GM19438 (cell line): ENCODE results near the gene PYROXD2.
"Not testable (repeated sequence)": the region's sequence is repeated elsewhere in the genome, so short reads cannot be mapped to it uniquely, and the experiment has no call there.

Experiments
- ATAC-seq: cut with Tn5 transposase; IDR thresholded peaks from one replicate; pipeline ENCODE4 v1.9.1; 2021; ENCODE audit warnings: low read depth; ENCODE audit not compliant: unreplicated experiment

PYROXD2 gene

GRCh38 chr10:98370831-98371820, 43.9 kb downstream of the PYROXD2 start:
- no peak for ATAC-seq

- no peak for ATAC-seq
These were observed 45.2 kb downstream of the PYROXD2 start for GRCh38 chr10:98369801-98370200.

DNA sequence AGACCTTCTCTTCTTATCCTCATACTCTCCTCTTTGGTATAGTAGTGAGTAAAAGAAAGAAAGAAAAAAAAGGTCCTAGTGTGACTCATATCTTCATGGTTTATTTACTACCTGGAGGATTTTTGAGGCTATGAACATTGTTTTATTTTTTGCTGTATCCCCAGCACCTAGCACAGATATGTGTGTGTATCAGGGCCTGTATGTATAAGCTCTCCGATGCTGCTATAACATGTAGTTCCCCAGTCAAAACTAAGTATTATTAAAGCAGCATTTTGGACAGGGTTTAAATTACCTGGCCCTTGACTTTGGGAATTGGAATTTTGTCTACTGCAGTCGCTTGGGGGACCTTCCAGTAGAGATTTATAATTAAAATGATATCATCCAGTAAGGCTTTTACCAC, 46.3 kb downstream of the PYROXD2 start:
- ATAC-seq = no peak

DNA sequence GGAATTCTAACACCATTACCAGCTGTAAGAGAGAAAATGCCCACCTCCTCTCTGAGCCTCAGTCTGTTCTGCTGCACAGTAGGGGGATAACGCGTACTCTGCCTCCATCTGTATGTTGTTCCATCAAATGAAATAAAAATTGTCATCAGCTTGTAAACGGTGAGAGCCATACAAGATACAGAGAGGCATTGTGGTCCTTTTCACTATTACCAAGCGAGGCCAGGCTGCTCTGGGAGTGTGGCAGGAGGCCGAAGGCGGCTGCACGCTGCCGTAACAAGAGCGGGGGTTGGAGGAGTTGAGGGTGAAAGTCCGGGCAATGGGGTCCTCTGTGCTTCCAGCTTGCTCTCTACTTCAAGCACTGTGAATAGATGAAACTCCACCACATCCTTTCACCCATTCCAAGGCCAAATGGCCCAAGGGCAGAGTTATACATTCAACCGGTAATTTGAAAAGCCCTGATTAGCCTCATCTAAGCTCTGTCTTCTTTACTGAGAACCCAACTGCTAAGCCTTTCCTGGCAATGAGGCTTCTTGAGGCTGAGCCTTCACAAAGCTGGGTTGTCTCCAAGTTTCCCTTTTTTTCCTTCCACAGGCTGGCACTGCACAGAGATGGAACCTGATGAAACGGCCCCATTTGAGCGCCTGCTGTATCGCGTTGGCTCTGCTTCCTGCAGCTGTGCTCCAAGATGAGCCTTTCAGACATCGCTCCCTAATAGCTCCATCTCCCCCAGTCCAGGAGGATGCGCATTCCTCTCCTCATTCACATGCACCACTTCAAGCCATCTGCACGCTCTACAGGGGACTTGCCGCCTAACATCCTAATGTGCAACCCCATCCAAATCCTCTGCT, 47.2 kb downstream of the PYROXD2 start:
- ATAC-seq = no peak

DNA sequence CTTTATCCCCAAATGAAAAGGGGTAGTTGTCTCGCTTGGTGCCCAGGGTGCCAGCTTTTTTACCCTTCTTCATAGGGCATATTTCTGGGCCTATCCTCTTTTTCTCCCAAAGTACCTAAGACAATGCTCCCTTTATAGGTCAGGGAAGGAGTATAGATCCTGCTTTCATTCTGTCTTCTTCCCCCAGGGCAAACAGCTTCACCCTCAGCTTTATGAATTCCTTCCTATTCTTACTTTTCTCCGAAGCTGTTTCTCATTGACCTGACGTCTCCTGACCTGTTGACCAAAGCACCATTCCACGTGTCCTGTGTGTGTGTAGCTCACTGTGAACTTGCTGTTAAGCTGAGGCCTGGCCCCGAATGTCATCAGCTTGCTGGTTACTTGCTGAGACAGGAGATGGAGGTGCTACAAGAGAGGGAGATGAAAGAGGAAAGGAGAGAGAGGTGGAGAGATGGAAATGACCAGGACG, 48.9 kb downstream of the PYROXD2 start:
- ATAC-seq = no peak

- ATAC-seq = no peak
These were observed 49.4 kb downstream of the PYROXD2 start for GRCh38 chr10:98365406-98366061.

DNA sequence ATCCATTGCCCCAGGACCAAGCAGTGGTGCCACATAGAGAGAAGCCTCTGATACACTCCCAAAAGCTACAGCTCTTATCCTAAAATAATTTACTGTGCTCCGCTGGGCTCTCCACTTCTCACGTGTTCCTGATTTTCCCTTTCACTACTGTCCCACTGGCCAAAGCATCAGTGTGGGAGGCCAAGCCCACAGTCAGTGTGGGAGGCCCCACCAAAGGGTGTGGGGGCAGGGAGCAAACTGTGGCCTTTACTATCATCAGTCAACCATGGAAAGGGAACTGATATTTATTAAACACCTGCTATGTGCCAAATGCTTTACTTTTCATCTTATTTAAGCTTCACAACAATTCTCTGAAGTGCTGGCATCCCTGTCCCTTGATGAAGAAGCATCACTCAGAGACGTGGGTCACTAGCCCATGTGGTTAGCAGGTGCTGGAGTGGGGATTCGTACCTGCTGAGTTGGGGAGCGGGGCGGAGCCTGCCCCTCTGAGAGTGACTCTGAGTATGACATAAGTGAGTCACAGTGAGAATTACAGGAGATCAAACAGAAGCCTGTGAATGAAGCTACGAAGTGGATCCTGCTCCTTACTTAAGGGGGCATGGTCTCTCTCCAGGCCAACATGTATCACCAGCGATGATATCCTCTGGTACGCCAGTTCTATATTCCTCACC, 50.4 kb downstream of the PYROXD2 start:
- no peak for ATAC-seq

DNA sequence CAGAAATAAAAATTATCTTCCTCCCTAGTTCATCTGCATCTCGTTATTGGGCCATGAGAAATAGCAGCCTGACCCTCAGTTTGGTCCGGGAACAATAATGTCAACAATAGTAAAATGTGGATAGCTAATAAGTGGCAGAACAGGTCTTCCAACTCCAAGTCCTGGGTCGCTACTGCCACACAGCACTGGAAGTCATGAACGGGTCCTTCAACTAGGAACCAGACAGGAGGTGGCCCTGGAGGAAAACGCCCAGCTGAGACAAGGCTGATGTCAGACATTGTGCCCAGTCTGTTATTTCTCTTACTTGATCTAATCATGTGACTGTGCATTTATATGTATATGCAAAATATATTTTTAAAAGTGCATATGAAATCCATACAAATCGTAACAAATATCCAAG, 51.8 kb downstream of the PYROXD2 start:
- no peak for ATAC-seq

- peak; percentile 86 for ATAC-seq
These were observed 53.6 kb downstream of the PYROXD2 start for GRCh38 chr10:98361131-98362025.

- no peak for ATAC-seq
These were observed 57.7 kb downstream of the PYROXD2 start for GRCh38 chr10:98357194-98357822.

- no peak for ATAC-seq
These were observed 60.5 kb downstream of the PYROXD2 start for GRCh38 chr10:98354491-98354890.

DNA sequence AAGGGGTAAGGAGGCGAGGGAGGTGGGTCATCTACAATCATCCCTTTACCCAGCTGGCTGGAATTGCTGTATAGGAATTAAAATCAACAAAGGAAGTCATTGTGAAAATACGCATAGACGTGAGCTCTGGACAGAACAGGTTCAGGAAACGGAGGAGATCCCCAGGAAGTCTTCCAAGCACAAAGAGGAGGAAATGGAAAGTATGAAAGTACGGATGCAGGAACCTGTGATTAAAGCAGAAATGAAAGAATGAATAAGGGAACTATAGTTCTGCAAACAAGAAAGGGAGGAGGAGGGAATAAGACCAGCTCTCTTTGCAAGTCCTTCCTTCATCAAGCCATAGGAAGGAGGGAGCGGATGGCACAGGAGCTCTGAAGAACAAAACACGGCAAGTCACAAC, 61.8 kb downstream of the PYROXD2 start:
- ATAC-seq = no peak

- ATAC-seq = no peak
These were observed 63.1 kb downstream of the PYROXD2 start for GRCh38 chr10:98351831-98352402.

GRCh38 chr10:98349508-98349922, 65.5 kb downstream of the PYROXD2 start:
- no peak for ATAC-seq

- no peak for ATAC-seq
These were observed 68.1 kb downstream of the PYROXD2 start for GRCh38 chr10:98346847-98347246.

- no peak for ATAC-seq
These were observed 70.4 kb downstream of the PYROXD2 start for GRCh38 chr10:98344589-98345038.

GRCh38 chr10:98341701-98342100, 73.3 kb downstream of the PYROXD2 start:
- ATAC-seq = not testable (repeated sequence)

DNA sequence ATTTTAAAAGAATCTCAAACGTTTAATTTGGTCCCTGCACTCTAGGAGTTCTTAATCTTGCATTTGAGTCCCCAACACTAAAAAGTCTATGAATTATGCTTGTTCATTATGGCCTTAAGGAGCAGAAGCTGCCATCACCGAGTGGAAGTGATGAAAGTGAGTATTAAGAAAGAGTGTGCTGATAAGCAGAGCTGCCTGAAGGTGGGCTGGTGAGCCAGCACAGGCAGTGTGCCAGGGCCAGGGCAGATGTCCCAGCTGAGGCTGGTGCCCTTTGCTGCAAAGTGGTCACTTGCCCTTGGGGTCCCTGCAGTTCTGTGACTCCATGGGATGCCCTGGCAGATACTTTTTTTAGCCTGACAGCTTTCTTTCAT, 74.1 kb downstream of the PYROXD2 start:
- no peak for ATAC-seq
